Panc1 (cell line): Measurements from ENCODE around the gene ZNF613. TPM values are rescaled to one million over a fixed set of nuclear protein-coding genes. Genes with fewer than 3 reads are reported as not detected.

ENCODE experiments used
- ATAC-seq: fragments of 200-7000 bp; cut with Tn5 transposase; 2 replicates; pipeline ENCODE4 v1.9.1; 2020; ENCODE audit warnings: mild to moderate bottlenecking, moderate library complexity
- BruUV-seq: library from RNA; stranded (reverse); fragments of 400-500 nt; replicated peaks from 2 replicates; lab custom pipeline; 2021; lab: Mats Ljungman, UMichigan
- CTCF ChIA-PET: fragments of 300-600 bp; sonication (Branson Sonifier 250); formaldehyde crosslinking; loops from one replicate; lab custom pipeline; 2022; ENCODE audit warnings: antibody characterized with exemption; lab: Charles Lee
- POLR2A ChIA-PET: fragments of 300-600 bp; sonication (Branson Sonifier 250); formaldehyde crosslinking; loops from one replicate; lab custom pipeline; 2022; ENCODE audit warnings: antibody characterized with exemption; lab: Charles Lee
- DNase-seq: peaks from one replicate; pipeline ENCODE4 v3.0.0-alpha.2; 2010; ENCODE audit warnings: low read depth, low spot score
- H3K27ac ChIP-seq: 2 replicates; pipeline ENCODE4 v1.5.1; 2011; ENCODE audit warnings: mild to moderate bottlenecking, low read length, inconsistent platforms
- H3K27me3 ChIP-seq: fragments of 200-500 bp; sonication (Bioruptor generic); 2 replicates; pipeline ENCODE4 v1.6.0; 2014; ENCODE audit warnings: low read length, inconsistent platforms; ENCODE audit not compliant: control insufficient read depth, insufficient read depth
- H3K36me3 ChIP-seq: fragments of 200-500 bp; sonication (Bioruptor generic); 2 replicates; pipeline ENCODE4 v1.5.1; 2014; ENCODE audit warnings: inconsistent platforms, mild to moderate bottlenecking, low read length, moderate library complexity; ENCODE audit not compliant: control insufficient read depth, insufficient read depth
- H3K4me1 ChIP-seq: 2 replicates; pipeline ENCODE4 v1.5.1; 2011; ENCODE audit warnings: inconsistent platforms, mild to moderate bottlenecking, low read length, moderate library complexity; ENCODE audit not compliant: control insufficient read depth, insufficient read depth
- H3K4me3 ChIP-seq, 2 experiments: 2 replicates each; pipeline ENCODE4 v1.5.1; 2011 to 2012; ENCODE audit warnings: low read depth in 2 of 2, low read length in 2 of 2, mild to moderate bottlenecking in 2 of 2, inconsistent platforms in 1 of 2, moderate library complexity in 1 of 2
- H3K9me3 ChIP-seq: fragments of 200-500 bp; sonication (Bioruptor generic); 2 replicates; pipeline ENCODE4 v1.5.1; 2014; ENCODE audit warnings: low read depth, mild to moderate bottlenecking, inconsistent platforms, low read length, moderate library complexity; ENCODE audit not compliant: control insufficient read depth, insufficient read depth
- POLR2AphosphoS5 ChIP-seq: IDR thresholded peaks from 2 replicates; pipeline ENCODE4 v1.6.1; 2012; ENCODE audit warnings: mild to moderate bottlenecking, low read depth, low read length, moderate library complexity
- SIN3A ChIP-seq: IDR thresholded peaks from 2 replicates; pipeline ENCODE4 v1.6.1; 2012; ENCODE audit warnings: low read depth, mild to moderate bottlenecking, low read length, moderate library complexity, borderline replicate concordance; ENCODE audit not compliant: insufficient read depth
- TCF7L2 ChIP-seq: IDR thresholded peaks from 2 replicates; pipeline ENCODE4 v1.6.1; 2011; ENCODE audit warnings: mild to moderate bottlenecking, low read depth, low read length, inconsistent platforms
- in situ Hi-C: cut with HindIII; loops from 2 replicates; pipeline ENCODE4 v1.10.0; 2016; ENCODE audit warnings: low sequenced_read_pairs, low pct_unique_long_range_greater_than_20kb
- intact Hi-C: fragments of 100-400 bp; cut with micrococcal nuclease; formaldehyde crosslinking; loops from one replicate; pipeline ENCODE4 v1.10.0; 2022; ENCODE audit not compliant: unreplicated experiment
- total RNA-seq: library from RNA; stranded (reverse); gene quantifications from one replicate; pipeline ENCODE4 v1.2.1, GENCODE V29; 2021; ENCODE audit not compliant: unreplicated experiment
- TF ChIP-seq, protein P1 (sequence below): fragments of 450-650 bp; IDR thresholded peaks from 2 replicates; pipeline ENCODE4 v1.5.1; 2017; ENCODE audit warnings: mild to moderate bottlenecking
- TF ChIP-seq, protein P2 (sequence below), 2 experiments: IDR thresholded peaks; 2 replicates each; pipeline ENCODE4 v1.6.1; 2011 to 2012; ENCODE audit warnings: low read depth in 2 of 2, control low read depth in 1 of 2, low read length in 1 of 2, mild to moderate bottlenecking in 1 of 2, moderate library complexity in 1 of 2; ENCODE audit not compliant: insufficient read depth in 1 of 2

Gene ZNF613
- total RNA-seq, 1 experiment from 2014 or later, result 3.1 TPM

DNA sequence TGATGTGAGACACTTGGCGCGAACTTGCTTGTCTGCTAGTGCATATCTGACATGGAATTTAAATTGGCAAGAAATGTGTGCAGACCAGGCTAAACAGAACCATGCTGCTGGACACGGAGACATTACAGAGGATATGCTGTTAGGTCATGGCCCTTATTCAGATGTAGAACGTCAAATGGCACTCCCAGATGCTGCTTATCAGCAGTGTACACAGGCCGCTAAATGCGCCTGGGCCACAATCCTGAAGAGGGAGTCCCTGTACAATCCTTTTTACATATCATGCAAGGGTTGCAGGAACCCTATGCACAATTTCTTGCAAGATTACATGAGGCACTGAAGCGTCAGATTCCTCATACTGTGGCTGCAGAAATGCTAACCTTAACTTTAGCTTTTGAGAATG, 50.1 kb downstream of the ZNF613 start:
- POLR2A ChIA-PET, result no interaction called here
- in situ Hi-C loops, result no loop called here
- Histone ChIP-seq H3K27me3 (no peaks in the 10 kb centered on the region), H3K36me3 (no peaks in the 10 kb centered on the region), H3K27ac (no peak overlapping the region), H3K4me1 (no peaks in the 10 kb centered on the region), H3K9me3 (peaks cover 47% of the 10 kb centered on the region), H3K4me3 (no peak overlapping the region)
- intact Hi-C loops, result no loop called here
- TF ChIP-seq, protein P1, sequence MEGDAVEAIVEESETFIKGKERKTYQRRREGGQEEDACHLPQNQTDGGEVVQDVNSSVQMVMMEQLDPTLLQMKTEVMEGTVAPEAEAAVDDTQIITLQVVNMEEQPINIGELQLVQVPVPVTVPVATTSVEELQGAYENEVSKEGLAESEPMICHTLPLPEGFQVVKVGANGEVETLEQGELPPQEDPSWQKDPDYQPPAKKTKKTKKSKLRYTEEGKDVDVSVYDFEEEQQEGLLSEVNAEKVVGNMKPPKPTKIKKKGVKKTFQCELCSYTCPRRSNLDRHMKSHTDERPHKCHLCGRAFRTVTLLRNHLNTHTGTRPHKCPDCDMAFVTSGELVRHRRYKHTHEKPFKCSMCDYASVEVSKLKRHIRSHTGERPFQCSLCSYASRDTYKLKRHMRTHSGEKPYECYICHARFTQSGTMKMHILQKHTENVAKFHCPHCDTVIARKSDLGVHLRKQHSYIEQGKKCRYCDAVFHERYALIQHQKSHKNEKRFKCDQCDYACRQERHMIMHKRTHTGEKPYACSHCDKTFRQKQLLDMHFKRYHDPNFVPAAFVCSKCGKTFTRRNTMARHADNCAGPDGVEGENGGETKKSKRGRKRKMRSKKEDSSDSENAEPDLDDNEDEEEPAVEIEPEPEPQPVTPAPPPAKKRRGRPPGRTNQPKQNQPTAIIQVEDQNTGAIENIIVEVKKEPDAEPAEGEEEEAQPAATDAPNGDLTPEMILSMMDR, result no peak
- TF ChIP-seq SIN3A (no peak), TCF7L2 (no peak), POLR2AphosphoS5 (no peak)
- TF ChIP-seq, protein P2, sequence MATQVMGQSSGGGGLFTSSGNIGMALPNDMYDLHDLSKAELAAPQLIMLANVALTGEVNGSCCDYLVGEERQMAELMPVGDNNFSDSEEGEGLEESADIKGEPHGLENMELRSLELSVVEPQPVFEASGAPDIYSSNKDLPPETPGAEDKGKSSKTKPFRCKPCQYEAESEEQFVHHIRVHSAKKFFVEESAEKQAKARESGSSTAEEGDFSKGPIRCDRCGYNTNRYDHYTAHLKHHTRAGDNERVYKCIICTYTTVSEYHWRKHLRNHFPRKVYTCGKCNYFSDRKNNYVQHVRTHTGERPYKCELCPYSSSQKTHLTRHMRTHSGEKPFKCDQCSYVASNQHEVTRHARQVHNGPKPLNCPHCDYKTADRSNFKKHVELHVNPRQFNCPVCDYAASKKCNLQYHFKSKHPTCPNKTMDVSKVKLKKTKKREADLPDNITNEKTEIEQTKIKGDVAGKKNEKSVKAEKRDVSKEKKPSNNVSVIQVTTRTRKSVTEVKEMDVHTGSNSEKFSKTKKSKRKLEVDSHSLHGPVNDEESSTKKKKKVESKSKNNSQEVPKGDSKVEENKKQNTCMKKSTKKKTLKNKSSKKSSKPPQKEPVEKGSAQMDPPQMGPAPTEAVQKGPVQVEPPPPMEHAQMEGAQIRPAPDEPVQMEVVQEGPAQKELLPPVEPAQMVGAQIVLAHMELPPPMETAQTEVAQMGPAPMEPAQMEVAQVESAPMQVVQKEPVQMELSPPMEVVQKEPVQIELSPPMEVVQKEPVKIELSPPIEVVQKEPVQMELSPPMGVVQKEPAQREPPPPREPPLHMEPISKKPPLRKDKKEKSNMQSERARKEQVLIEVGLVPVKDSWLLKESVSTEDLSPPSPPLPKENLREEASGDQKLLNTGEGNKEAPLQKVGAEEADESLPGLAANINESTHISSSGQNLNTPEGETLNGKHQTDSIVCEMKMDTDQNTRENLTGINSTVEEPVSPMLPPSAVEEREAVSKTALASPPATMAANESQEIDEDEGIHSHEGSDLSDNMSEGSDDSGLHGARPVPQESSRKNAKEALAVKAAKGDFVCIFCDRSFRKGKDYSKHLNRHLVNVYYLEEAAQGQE (IDR thresholded peaks at IDR 0.05; ENCODE audit: insufficient read depth in 1 of 2, low read depth in 2 of 2, low read length in 1 of 2), result no peak
- no TSS peak for BruUV-seq
- no peak for DNase-seq
- CTCF ChIA-PET, result no interaction called here
- no peak for ATAC-seq

DNA sequence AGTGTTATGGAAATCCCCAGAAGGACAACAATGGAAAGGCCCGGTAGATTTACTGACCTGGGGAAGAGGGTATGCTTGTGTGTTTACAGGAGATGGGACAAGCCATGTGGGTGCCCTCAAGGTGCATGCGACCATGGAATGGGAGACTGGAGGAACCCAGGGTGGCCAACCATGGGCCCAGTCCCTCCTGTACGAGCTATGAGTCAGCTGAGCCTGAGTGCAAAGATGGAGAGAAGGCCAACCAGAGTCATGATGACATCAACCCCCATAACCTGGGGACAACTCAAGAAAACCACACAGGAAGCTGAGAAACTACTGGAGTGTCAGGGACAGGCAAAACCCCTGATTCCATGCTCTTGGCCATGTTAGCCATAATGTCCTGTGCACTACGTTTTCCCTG, 51.6 kb downstream of the ZNF613 start:
- ChIA-PET CTCF (no interaction called here), POLR2A (no interaction called here)
- in situ Hi-C loops, result no loop called here
- Histone ChIP-seq H3K9me3 (peaks cover 38% of the 10 kb centered on the region), H3K36me3 (no peaks in the 10 kb centered on the region), H3K27ac (no peak overlapping the region), H3K27me3 (no peaks in the 10 kb centered on the region), H3K4me1 (no peaks in the 10 kb centered on the region), H3K4me3 (no peak overlapping the region)
- no peak for TF ChIP-seq POLR2AphosphoS5
- no peak for TF ChIP-seq TCF7L2
- TF ChIP-seq, protein P1, result no peak
- TF ChIP-seq SIN3A, result no peak
- TF ChIP-seq, protein P2 (IDR thresholded peaks at IDR 0.05; ENCODE audit: insufficient read depth in 1 of 2, low read depth in 2 of 2, low read length in 1 of 2), result no peak
- BruUV-seq, result no TSS peak
- DNase-seq, result no peak
- intact Hi-C loops, result no loop called here
- no peak for ATAC-seq
